Measurements from ENCODE around the gene LRRC26. TPM values are rescaled to one million over a fixed set of nuclear protein-coding genes. Genes with fewer than 3 reads are reported as not detected.

LRRC26 gene
- total RNA-seq, 4 donors from 2014 or later, result not detected

DNA sequence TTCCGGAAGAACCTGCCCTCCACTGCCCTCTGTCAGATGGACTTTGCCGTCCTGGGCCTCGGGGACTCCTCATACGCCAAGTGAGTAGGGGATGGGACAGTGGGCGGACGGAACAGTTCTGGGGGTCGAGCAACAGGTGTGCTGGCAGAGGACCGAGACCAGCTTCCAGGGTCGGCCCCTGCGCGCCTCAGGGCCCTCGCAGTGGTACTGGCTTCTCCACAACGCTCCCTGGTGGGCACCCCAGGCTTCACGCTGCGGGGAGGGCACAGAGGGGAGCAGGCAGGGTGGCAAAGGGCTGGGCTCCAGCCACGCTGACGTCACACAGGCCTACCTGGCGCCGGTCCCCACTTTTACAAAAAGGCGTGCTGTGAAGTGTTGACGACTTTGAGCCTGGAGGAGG is 42.7 kb upstream of the LRRC26 start:
- 86 to 92% methylated on average over 17 to 21 of the region's 21 CpGs for WGBS, 2 donors
- no peak for TF ChIP-seq POLR2A (IDR thresholded peaks at IDR 0.05)
- TF ChIP-seq, protein P1, sequence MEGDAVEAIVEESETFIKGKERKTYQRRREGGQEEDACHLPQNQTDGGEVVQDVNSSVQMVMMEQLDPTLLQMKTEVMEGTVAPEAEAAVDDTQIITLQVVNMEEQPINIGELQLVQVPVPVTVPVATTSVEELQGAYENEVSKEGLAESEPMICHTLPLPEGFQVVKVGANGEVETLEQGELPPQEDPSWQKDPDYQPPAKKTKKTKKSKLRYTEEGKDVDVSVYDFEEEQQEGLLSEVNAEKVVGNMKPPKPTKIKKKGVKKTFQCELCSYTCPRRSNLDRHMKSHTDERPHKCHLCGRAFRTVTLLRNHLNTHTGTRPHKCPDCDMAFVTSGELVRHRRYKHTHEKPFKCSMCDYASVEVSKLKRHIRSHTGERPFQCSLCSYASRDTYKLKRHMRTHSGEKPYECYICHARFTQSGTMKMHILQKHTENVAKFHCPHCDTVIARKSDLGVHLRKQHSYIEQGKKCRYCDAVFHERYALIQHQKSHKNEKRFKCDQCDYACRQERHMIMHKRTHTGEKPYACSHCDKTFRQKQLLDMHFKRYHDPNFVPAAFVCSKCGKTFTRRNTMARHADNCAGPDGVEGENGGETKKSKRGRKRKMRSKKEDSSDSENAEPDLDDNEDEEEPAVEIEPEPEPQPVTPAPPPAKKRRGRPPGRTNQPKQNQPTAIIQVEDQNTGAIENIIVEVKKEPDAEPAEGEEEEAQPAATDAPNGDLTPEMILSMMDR (IDR thresholded peaks at IDR 0.05), result no peak
- Histone ChIP-seq H3K27ac (no peak overlapping the region), H3K27me3 (no peaks in the 10 kb centered on the region), H3K9me3 (no peaks in the 10 kb centered on the region), H3K36me3 (no peaks in the 10 kb centered on the region), H3K4me1 (no peaks in the 10 kb centered on the region), H3K4me3 (replicated peaks in 1 of 3) (no peak overlapping the region)
- intact Hi-C loops (cut with DNase I), result no loop called here
- no peak for DNase-seq

DNA sequence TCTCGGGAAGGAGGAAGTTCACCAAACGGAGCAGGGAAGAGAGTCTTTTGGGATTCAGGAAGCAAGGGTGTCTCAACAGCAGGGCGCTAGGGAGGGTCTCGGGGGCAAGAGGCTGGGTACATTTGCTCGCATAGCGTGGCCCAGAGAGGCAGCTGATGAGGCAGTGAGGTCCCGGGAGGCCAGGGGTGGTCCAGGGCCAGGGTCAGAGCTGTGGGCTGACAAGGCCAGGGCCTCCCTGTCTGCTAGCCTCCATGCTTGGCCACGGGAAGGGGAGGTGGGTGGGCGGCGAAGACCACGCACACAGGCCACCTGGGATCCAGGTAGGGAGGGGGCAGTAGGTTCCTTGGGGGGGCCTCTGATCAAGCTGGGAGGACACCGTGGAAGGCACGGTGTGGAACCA is 41.7 kb upstream of the LRRC26 start:
- H3K4me3 ChIP-seq (replicated peaks in 1 of 3), result no peak overlapping the region
- WGBS, 2 donors, result 85 to 91% methylated on average over 13 of the region's 13 CpGs
- TF ChIP-seq, protein P1 (IDR thresholded peaks at IDR 0.05), result no peak
- no peak for TF ChIP-seq POLR2A (IDR thresholded peaks at IDR 0.05)
- H3K9me3 ChIP-seq, result no peaks in the 10 kb centered on the region
- no peaks in the 10 kb centered on the region for H3K36me3 ChIP-seq
- DNase-seq, result no peak
- peaks cover 5 to 6% of the 10 kb centered on the region in 2 donors for H3K4me1 ChIP-seq
- no peaks in the 10 kb centered on the region for H3K27me3 ChIP-seq
- no peak overlapping the region for H3K27ac ChIP-seq
- intact Hi-C loops (cut with DNase I), result no loop called here

DNA sequence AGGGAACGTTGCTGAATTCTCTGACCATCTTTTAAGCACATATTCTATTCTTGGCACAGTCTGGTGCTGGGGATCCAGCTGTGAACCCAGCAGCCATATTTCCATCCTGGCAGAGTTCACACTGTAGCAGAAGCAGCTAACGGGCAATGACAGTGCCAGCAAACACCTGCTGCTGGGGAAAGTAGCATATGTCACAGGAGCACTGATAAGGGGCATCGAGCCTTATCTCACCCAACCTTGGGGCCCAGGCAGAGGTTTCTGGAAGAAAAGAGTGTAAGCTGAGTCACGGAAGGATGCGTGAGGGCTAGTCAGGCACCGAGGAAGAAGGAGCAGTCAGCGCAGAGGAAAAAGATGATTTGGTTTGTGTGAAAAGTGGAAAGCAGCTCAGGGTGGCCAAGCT is 36.8 kb upstream of the LRRC26 start:
- Histone ChIP-seq H3K27me3 (no peaks in the 10 kb centered on the region), H3K4me3 (replicated peaks in 1 of 3) (no peak overlapping the region), H3K9me3 (no peaks in the 10 kb centered on the region), H3K27ac (no peak overlapping the region), H3K4me1 (peaks cover 30 to 42% of the 10 kb centered on the region in 2 donors), H3K36me3 (no peaks in the 10 kb centered on the region)
- WGBS, 2 donors, result 80 to 84% methylated on average over 7 of the region's 7 CpGs
- TF ChIP-seq, protein P1 (IDR thresholded peaks at IDR 0.05), result no peak
- TF ChIP-seq POLR2A (IDR thresholded peaks at IDR 0.05), result no peak
- intact Hi-C loops (cut with DNase I), result no loop called here
- no peak for DNase-seq

GRCh38 chr9:137205126-137206069 is 35.5 kb upstream of the LRRC26 start, which contains the start of the genes NDOR1 and TMEM203:
NDOR1 (plus strand) TSS chr9:137205700; CDS start chr9:137205778, 78 bp downstream.
TMEM203 (minus strand) TSS chr9:137205648; CDS start chr9:137205414, 234 bp downstream.
- Histone ChIP-seq H3K36me3 (no peaks in the 10 kb centered on the region), H3K4me3 (replicated peaks in 1 of 3) (peak within 1 kb of the TSS; percentile 74 to 99 (median 81)), H3K27me3 (no peaks in the 10 kb centered on the region), H3K4me1 (peaks cover 30 to 47% of the 10 kb centered on the region in 2 donors), H3K9me3 (no peaks in the 10 kb centered on the region), H3K27ac (peak within 1 kb of the TSS; percentile 41 to 73 (median 48))
- 0 to 1% methylated on average over 5 to 20 of the region's 98 CpGs for WGBS, 2 donors
- intact Hi-C loops (cut with DNase I), result no loop called here
- peak; percentile 87 to 92 for DNase-seq
- TF ChIP-seq, protein P1 (IDR thresholded peaks at IDR 0.05), result no peak
- TF ChIP-seq POLR2A (IDR thresholded peaks at IDR 0.05), result peak; percentile 61 to 82

DNA sequence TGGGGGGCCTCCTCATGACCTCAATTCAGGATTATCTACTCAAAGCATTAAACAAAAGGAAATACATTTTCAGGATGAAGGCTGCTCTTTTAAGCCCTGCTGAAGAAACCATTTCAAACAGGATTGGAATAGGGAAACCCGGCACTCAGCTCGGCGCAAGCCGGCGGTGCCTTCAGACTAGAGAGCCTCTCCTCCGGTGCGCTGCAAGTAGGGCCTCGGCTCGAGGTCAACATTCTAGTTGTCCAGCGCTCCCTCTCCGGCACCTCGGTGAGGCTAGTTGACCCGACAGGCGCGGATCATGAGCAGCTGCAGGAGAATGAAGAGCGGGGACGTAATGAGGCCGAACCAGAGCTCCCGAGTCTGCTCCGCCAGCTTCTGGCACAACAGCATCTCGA is 34.9 kb upstream of the LRRC26 start:
- no peaks in the 10 kb centered on the region for H3K9me3 ChIP-seq
- no peaks in the 10 kb centered on the region for H3K27me3 ChIP-seq
- TF ChIP-seq POLR2A (IDR thresholded peaks at IDR 0.05), result no peak
- TF ChIP-seq, protein P1 (IDR thresholded peaks at IDR 0.05), result no peak
- peaks cover 30 to 49% of the 10 kb centered on the region in 2 donors for H3K4me1 ChIP-seq
- no peak for DNase-seq
- no peaks in the 10 kb centered on the region for H3K36me3 ChIP-seq
- peak overlapping the region in 1 of 3 donors; percentile 48 for H3K27ac ChIP-seq
- peak overlapping the region; percentile 74 to 99 (median 81) for H3K4me3 ChIP-seq (replicated peaks in 1 of 3)
- 15 to 24% methylated on average over 9 to 17 of the region's 21 CpGs for WGBS, 2 donors
- intact Hi-C loops (cut with DNase I), result no loop called here
